Activated CD4-positive, alpha-beta T cell treated with anti-CD3 and anti-CD28 coated beads, Interleukin-10, Interleukin-2, amounts not matched to agents 100 ng/mL and 50 ng/mL, durations not matched to agents 16 hours and 8 hours (primary cell): ENCODE data around the gene GRIP1.
"Not testable (repeated sequence)": the region's sequence is repeated elsewhere in the genome, so short reads cannot be mapped to it uniquely, and the experiment has no call there.

ENCODE experiments used
- DNase-seq: peaks from one replicate; pipeline ENCODE4 v3.0.0-alpha.2; 2020

The GRIP1 gene

GRCh38 chr12:66516133-66516532, 162.7 kb downstream of the GRIP1 start:
- DNase-seq = no peak

DNA sequence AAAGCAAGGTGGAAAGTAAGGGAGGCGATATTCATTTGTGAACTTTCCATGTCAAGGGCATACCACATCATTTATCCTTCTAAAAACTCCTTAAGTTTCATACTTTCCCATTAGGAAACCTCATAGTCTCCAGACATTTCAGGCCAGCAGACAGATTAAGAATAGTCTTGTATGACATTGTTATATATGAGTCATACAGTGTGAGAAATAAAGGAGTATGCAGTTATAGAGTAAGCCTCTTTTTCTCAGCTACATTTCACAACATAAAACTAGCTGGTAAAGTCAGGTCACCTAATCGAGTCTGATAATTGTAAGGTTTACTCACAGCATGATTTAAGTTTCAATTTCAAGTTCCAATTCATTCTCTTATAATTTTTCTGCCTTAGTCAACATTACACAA, 164.3 kb downstream of the GRIP1 start:
- DNase-seq = no peak

- no peak for DNase-seq
These were observed 170.9 kb downstream of the GRIP1 start for GRCh38 chr12:66508025-66508424.

GRCh38 chr12:66503746-66504145, 175.1 kb downstream of the GRIP1 start:
- DNase-seq = no peak

GRCh38 chr12:66502911-66503310, 176.0 kb downstream of the GRIP1 start:
- DNase-seq = no peak

GRCh38 chr12:66500841-66501240, 178.0 kb downstream of the GRIP1 start:
- no peak for DNase-seq

GRCh38 chr12:66500091-66500490, 178.8 kb downstream of the GRIP1 start:
- no peak for DNase-seq

- no peak for DNase-seq
These were observed 179.9 kb downstream of the GRIP1 start for GRCh38 chr12:66499000-66499399.

DNA sequence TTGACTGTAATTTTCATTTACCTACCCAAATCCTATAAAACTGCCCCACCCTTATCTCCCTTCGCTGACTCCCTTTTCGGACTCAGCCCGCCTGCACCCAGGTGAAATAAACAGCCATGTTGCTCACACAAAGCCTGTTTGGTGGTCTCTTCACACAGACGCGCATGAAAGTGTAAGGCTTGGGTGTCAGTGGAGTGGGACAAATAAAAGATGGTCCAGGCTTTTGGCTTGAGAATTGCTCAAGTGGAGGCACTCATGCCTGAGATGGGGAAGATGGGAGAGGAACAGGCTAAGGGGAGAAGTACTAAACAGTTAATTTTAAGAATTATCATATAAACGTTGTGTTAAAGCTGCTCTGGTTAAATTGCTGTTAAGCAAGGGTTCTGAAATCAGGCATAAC, 180.8 kb downstream of the GRIP1 start:
- DNase-seq = not testable (repeated sequence)

GRCh38 chr12:66497008-66497897, 181.6 kb downstream of the GRIP1 start:
- DNase-seq = no peak

DNA sequence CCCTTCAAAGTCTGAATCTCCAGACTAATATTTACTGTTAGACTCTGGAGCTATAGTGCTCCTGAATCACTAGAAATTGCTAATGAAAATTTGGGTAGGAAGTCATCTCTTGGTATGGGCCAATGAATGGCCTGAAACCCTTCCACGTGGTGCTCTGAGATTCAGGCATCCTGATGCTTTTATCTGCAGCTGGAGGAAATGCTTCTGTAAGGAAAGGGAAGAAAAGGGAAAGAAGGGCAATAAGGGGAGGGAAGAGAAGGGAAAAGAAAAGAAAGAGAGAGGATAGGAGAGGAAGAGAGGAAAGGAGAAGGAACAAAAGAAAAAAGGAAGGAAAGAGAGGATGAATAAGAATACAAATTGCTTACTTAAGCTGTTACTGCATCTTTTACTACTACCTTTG, 182.3 kb downstream of the GRIP1 start:
- DNase-seq = no peak

- no peak for DNase-seq
These were observed 183.2 kb downstream of the GRIP1 start for GRCh38 chr12:66495709-66496108.

- DNase-seq = no peak
These were observed 185.1 kb downstream of the GRIP1 start for GRCh38 chr12:66493819-66494218.

GRCh38 chr12:66491853-66492252, 187.0 kb downstream of the GRIP1 start:
- DNase-seq = no peak

DNA sequence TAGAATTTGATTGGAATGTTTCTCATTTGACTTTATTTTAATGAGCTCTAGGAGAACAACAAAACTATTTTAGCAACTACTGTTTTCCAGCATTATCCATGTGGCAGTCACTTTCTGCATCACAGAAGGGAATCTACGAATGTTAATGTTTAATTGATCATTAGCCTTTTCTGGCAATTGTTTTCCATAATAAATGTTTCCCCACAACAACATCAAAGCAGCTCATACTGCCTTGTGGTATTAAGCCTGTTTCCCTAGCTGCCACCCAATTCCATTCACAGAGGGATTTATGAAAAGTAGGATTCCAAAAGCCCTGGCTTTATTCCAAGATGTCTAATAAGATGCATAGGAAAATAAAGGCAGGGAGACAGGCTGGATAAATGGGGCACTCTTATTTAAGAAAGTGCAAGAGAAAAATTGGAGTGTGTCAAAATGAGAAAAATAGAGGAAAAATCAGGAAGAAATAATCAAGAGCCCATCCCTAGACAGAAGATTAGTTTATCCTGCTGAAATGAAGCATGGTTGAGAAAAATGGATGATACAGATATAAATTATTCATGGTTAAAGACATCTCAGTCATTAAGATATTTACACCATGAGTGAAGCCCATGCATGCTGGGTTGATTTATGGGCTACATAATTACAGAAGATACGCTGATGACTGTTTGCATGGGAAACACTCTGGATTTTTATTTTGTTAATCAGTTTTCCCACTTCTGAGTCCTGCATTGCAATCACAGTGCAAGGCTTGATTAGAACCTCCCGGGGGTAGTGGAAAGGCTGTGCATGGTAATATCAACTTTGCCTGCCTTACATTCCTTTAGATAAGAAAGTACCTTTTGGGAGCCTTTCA, 196.3 kb downstream of the GRIP1 start:
- no peak for DNase-seq

- peak; percentile 9 for DNase-seq
These were observed 210.9 kb downstream of the GRIP1 start for GRCh38 chr12:66467932-66468331.

GRCh38 chr12:66461331-66461730, 217.5 kb downstream of the GRIP1 start:
- DNase-seq = no peak

- no peak for DNase-seq
These were observed 218.9 kb downstream of the GRIP1 start for GRCh38 chr12:66459944-66460482.

GRCh38 chr12:66456612-66457011, 222.3 kb downstream of the GRIP1 start:
- DNase-seq = no peak

DNA sequence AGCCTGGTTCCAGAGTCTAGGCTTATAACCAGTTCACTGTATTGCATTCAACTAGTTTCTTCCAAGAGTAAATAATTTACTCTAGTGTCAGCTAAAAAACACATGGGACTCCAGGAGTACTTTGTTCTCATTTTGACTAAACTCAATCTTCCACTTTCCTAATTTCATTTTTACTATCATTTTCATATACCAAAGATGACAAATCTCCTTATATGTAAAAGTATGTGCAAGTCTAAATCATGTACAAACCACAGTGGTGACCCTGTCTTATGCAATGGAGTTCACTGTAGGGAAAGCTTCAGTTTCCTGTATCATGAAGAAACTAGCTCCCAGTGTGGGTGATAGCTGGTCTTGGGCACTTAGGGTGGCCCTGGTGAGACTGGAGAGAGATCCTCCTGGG, 225.0 kb downstream of the GRIP1 start:
- peak; percentile 34 for DNase-seq

- DNase-seq = no peak
These were observed 225.8 kb downstream of the GRIP1 start for GRCh38 chr12:66453120-66453519.

DNA sequence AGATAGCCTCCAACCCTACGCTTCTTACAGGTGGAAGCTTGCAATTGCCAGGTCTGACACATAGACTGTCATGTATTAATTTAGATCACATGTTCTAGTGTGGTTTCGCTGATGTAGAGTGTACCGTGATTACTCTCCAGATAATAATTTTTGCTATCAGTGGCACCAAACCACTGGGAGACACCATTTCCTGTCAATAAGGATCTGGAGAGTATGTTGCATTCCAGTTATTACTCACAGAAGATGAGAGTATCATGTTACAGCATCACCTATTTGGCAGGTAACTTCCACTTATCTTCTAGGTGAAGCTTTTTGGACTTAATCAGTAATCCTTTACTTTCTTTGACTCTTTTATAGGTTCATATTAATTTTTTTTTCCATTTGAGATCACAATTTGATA, 229.3 kb downstream of the GRIP1 start:
- DNase-seq = peak; percentile 3

- DNase-seq = no peak
These were observed 231.2 kb downstream of the GRIP1 start for GRCh38 chr12:66447643-66448042.

GRCh38 chr12:66446276-66446675, 232.6 kb downstream of the GRIP1 start:
- DNase-seq = no peak
